GM12891 (cell line): ENCODE results near the gene CLDN20.

Experiments
- POLR2A ChIP-seq: IDR thresholded peaks from 2 replicates; pipeline ENCODE4 v1.6.1; 2011; ENCODE audit warnings: low read depth, low read length, control low read depth
- POLR2AphosphoS5 ChIP-seq: IDR thresholded peaks from 2 replicates; pipeline ENCODE4 v1.6.1; 2011; ENCODE audit warnings: low read depth, low read length, control low read depth
- SPI1 ChIP-seq: IDR thresholded peaks from 2 replicates; pipeline ENCODE4 v1.6.1; 2011; ENCODE audit warnings: low read depth, low read length, control low read depth

GRCh38 chr6:155309150-155309549 lies 45.3 kb downstream of the CLDN20 start:
- TF ChIP-seq POLR2AphosphoS5 = no peak
- no peak for TF ChIP-seq POLR2A
- no peak for TF ChIP-seq SPI1
